B cell (primary cell): ENCODE measurements around the gene CYB5R3. TPM values are rescaled to one million over a fixed set of nuclear protein-coding genes. Genes with fewer than 3 reads are reported as not detected.

Experiments used
- ATAC-seq: fragments of 200-7000 bp; cut with Tn5 transposase; one replicate; pipeline ENCODE4 v1.10.0; 2021; ENCODE audit warnings: low read depth, mild to moderate bottlenecking, moderate number of reproducible peaks, moderate library complexity
- CTCF ChIA-PET: fragments of 350-600 bp; sonication (Branson Sonifier 250); formaldehyde crosslinking; loops from one replicate; lab custom pipeline; 2021; ENCODE audit warnings: antibody characterized with exemption, inconsistent platforms; lab: Charles Lee
- POLR2A ChIA-PET: fragments of 350-600 bp; sonication (Branson Sonifier 250); formaldehyde crosslinking; loops from one replicate; lab custom pipeline; 2021; ENCODE audit warnings: antibody characterized with exemption; lab: Charles Lee
- DNase-seq: peaks from one replicate; pipeline ENCODE4 v3.0.0; 2013
- H2AFZ ChIP-seq: 2 replicates; pipeline ENCODE4 v1.6.1; 2012; ENCODE audit warnings: mild to moderate bottlenecking, low read depth, low read length; ENCODE audit not compliant: insufficient read depth, poor library complexity, severe bottlenecking
- H3K27ac ChIP-seq, 2 donors: 1 replicate in 1 of 2; 2 replicates in 1 of 2; pipeline ENCODE4 v1.5.1; 2012 to 2013; ENCODE audit warnings: low read length in 2 of 2, mild to moderate bottlenecking in 2 of 2, moderate library complexity in 1 of 2
- H3K27me3 ChIP-seq, 4 experiments: fragments of 200-600 bp in 1 of 4; sonication (generic) in 1 of 4; replicated peaks in 1 of 4; 1 replicate in 2 of 4; 2 replicates in 2 of 4; pipeline versions ENCODE4 v1.6.1 to v1.7.0; 2013 to 2016; ENCODE audit warnings: low read length in 3 of 4, mild to moderate bottlenecking in 2 of 4, mixed read lengths in 1 of 4, moderate library complexity in 1 of 4; ENCODE audit not compliant: insufficient read depth in 4 of 4, control insufficient read depth in 3 of 4; ENCODE audit errors: control extremely low read depth in 1 of 4
- H3K36me3 ChIP-seq, 2 experiments: replicated peaks in 1 of 2; 1 replicate in 1 of 2; 2 replicates in 1 of 2; pipeline versions ENCODE4 v1.6.1 to v1.7.1; 2013; ENCODE audit warnings: low read length in 1 of 2; ENCODE audit not compliant: insufficient read depth in 2 of 2, control insufficient read depth in 1 of 2; ENCODE audit errors: control extremely low read depth in 1 of 2, extremely low read depth in 1 of 2
- H3K4me1 ChIP-seq, 2 donors: fragments of 200-600 bp in 1 of 2; sonication (generic) in 1 of 2; 1 replicate in 1 of 2; 2 replicates in 1 of 2; pipeline versions ENCODE4 v1.5.1 to v1.6.1; 2013 to 2017; ENCODE audit warnings: low read length in 2 of 2; ENCODE audit not compliant: control insufficient read depth in 2 of 2, insufficient read depth in 2 of 2
- H3K4me2 ChIP-seq: replicated peaks from 2 replicates; pipeline ENCODE3; 2012; ENCODE audit warnings: mild to moderate bottlenecking, low read depth, low read length; ENCODE audit not compliant: poor library complexity, severe bottlenecking
- H3K4me3 ChIP-seq, 5 experiments: fragments of 200-600 bp in 1 of 5; sonication (generic) in 1 of 5; 1 replicate in 3 of 5; 2 replicates in 2 of 5; pipeline versions ENCODE4 v1.5.1 to v1.7.0; 2011 to 2016; ENCODE audit warnings: low read length in 4 of 5, mild to moderate bottlenecking in 4 of 5, low read depth in 2 of 5, control low read depth in 1 of 5, moderate library complexity in 1 of 5; ENCODE audit not compliant: insufficient read depth in 1 of 5; ENCODE audit errors: control extremely low read depth in 1 of 5, extremely low read depth in 1 of 5
- H3K79me2 ChIP-seq: fragments of 200-600 bp; sonication (generic); one replicate; pipeline ENCODE4 v1.6.0; 2016; ENCODE audit warnings: low read length; ENCODE audit not compliant: control insufficient read depth, insufficient read depth
- H3K9ac ChIP-seq: fragments of 200-600 bp; sonication (generic); 2 replicates; pipeline ENCODE4 v1.6.1; 2017; ENCODE audit warnings: mild to moderate bottlenecking, low read length, moderate library complexity
- H3K9me3 ChIP-seq, 3 donors: one replicate each; pipeline versions ENCODE4 v1.6.1 to v1.7.1; 2013; ENCODE audit warnings: low read length in 2 of 3; ENCODE audit not compliant: control insufficient read depth in 2 of 3, insufficient read depth in 1 of 3; ENCODE audit errors: control extremely low read depth in 1 of 3
- H4K20me1 ChIP-seq: 2 replicates; pipeline ENCODE4 v1.6.0; 2012; ENCODE audit warnings: mild to moderate bottlenecking, low read length; ENCODE audit not compliant: insufficient read depth, control insufficient read depth, poor library complexity, severe bottlenecking
- H3K27ac Mint-ChIP-seq: one replicate; pipeline ENCODE4 v1.8.0; 2021; ENCODE audit warnings: mixed read lengths
- H3K27me3 Mint-ChIP-seq: one replicate; pipeline ENCODE4 v1.8.0; 2021; ENCODE audit warnings: mixed read lengths
- H3K4me1 Mint-ChIP-seq: one replicate; pipeline ENCODE4 v1.8.0; 2021; ENCODE audit warnings: mixed read lengths
- H3K4me3 Mint-ChIP-seq: one replicate; pipeline ENCODE4 v1.8.0; 2021; ENCODE audit warnings: mixed read lengths
- H3K9me3 Mint-ChIP-seq: one replicate; pipeline ENCODE4 v1.8.0; 2022; ENCODE audit warnings: mixed read lengths; ENCODE audit not compliant: insufficient read depth
- EZH2 ChIP-seq: IDR thresholded peaks from 2 replicates; pipeline ENCODE4 v1.6.1; 2012; ENCODE audit warnings: borderline replicate concordance, low read depth, mild to moderate bottlenecking, moderate library complexity, low read length; ENCODE audit not compliant: insufficient read depth, poor library complexity, severe bottlenecking
- WGBS: methylation state at CpG from one replicate; pipeline ENCODE4 v1.1.5; 2013; ENCODE audit warnings: missing lambda C conversion rate; ENCODE audit not compliant: insufficient coverage; 5-methylcytosine and 5-hydroxymethylcytosine counted together
- intact Hi-C: fragments of 100-400 bp; cut with micrococcal nuclease; formaldehyde crosslinking; loops from one replicate; pipeline ENCODE4 v1.10.0; 2022
- polyA plus RNA-seq: library from polyadenylated mRNA; depleted of rRNA; stranded (reverse); fragments of >200 nt; gene quantifications from 2 replicates; pipeline ENCODE4 v1.2.3, GENCODE V29; 2012
- total RNA-seq, 2 donors: library from RNA; stranded (reverse); fragments of 120-200 nt in 1 of 2; gene quantifications; 1 replicate in 1 of 2; 2 replicates in 1 of 2; pipeline versions ENCODE4 v1.2.3 to v1.2.4, GENCODE V29; 2013 to 2022
- TF ChIP-seq, protein P1 (sequence below): fragments of 200-600 bp; IDR thresholded peaks from one replicate; pipeline ENCODE4 v1.8.0; 2022; ENCODE audit warnings: antibody characterized with exemption, mild to moderate bottlenecking

Gene CYB5R3
- total and polyA plus RNA-seq, 2 donors (not counting 1 experiment from before 2014, with no cell fraction given) = 60.8 to 79.2 TPM

DNA sequence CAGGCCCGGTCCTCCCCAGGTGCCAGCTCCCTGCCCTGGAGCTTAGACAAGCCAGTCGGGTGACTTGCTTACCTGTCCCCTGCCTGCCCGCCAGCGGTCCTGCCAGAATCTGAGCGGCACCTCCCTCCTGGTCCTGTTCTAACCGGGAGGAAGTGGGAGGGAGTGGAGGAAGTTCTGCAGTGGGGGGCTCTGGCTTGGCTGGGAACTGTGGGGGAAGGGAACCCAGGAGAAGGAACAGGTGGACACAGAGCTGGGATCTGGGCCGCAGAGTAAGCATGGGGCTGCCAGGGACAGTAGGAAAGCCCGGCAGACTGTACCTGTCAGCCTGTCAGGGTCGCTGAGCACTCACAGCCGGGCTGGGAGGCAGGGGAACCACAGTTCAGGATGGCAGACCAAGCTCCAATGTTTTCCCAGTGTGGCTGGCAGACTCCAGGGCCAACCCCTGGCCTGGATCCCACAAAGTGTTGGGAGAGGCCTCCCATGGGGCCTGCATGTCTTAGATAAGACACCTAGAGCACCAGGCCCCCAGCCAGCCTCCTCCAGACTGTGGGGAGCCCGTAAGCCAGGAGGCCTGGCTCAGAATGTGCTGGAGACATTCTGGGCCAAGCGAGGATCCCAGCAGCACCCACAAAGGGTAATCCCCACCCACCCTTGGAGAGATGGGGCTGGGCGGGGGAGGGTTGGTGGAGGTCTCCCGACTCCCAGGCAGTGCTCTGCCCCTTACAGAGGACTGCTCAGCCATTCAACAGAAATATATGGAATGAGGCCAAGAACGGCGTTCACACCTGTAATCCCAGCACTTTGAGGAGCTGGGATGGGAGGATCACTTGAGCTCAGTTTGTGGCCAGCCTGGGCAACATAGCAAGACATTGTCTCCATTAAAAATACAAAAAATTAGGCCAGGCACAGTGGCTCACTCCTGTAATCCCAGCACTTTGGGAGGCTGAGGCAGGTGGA is 2.3 kb downstream of the CYB5R3 start:
- peak overlapping the region in 1 of 2 donors; percentile 53 for H3K27ac ChIP-seq
- intact Hi-C loops = no loop called here
- Mint-ChIP-seq H3K27me3 (no peaks in the 10 kb centered on the region), H3K4me3 (peak overlapping the region; percentile 50), H3K4me1 (peaks cover 66% of the 10 kb centered on the region), H3K27ac (peak overlapping the region; percentile 20), H3K9me3 (no peaks in the 10 kb centered on the region)
- H2AFZ ChIP-seq = no peak overlapping the region
- H4K20me1 ChIP-seq = peaks cover 64% of the 10 kb centered on the region
- H3K4me2 ChIP-seq = peak overlapping the region; percentile 52
- H3K27me3 ChIP-seq = no peaks in the 10 kb centered on the region
- WGBS = 59% methylated on average over 10 of the region's 16 CpGs
- peaks cover 82% of the 10 kb centered on the region for H3K79me2 ChIP-seq
- H3K9ac ChIP-seq = no peak overlapping the region
- ATAC-seq (no peak), DNase-seq (no peak)
- TF ChIP-seq, protein P1, sequence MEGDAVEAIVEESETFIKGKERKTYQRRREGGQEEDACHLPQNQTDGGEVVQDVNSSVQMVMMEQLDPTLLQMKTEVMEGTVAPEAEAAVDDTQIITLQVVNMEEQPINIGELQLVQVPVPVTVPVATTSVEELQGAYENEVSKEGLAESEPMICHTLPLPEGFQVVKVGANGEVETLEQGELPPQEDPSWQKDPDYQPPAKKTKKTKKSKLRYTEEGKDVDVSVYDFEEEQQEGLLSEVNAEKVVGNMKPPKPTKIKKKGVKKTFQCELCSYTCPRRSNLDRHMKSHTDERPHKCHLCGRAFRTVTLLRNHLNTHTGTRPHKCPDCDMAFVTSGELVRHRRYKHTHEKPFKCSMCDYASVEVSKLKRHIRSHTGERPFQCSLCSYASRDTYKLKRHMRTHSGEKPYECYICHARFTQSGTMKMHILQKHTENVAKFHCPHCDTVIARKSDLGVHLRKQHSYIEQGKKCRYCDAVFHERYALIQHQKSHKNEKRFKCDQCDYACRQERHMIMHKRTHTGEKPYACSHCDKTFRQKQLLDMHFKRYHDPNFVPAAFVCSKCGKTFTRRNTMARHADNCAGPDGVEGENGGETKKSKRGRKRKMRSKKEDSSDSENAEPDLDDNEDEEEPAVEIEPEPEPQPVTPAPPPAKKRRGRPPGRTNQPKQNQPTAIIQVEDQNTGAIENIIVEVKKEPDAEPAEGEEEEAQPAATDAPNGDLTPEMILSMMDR = no peak
- no peak for TF ChIP-seq EZH2
- CTCF ChIA-PET = interaction anchor here (0.9 kb wide), 1 partner anchor 26 kb away, joined by 3 read pairs; no protein-coding TSS in a partner anchor
- no peak overlapping the region for H3K4me3 ChIP-seq
- peaks cover 62 to 71% of the 10 kb centered on the region in 2 donors for H3K4me1 ChIP-seq
- H3K36me3 ChIP-seq = peaks cover 0 to 7% of the 10 kb centered on the region in 2 experiments
- POLR2A ChIA-PET = interaction anchor here (0.7 kb wide), 1 partner anchor 9 kb away, joined by 4 read pairs; no protein-coding TSS in a partner anchor
- H3K9me3 ChIP-seq = no peaks in the 10 kb centered on the region
